ENCODE results near the gene FXN. TPM values are rescaled to one million over a fixed set of nuclear protein-coding genes. Genes with fewer than 3 reads are reported as not detected.

FXN gene
- total RNA-seq, 2 experiments from 2014 or later, result 6.9 to 36.1 TPM

GRCh38 chr9:69118656-69119055 lies 83.1 kb downstream of the FXN start:
- Histone ChIP-seq H2AFZ (ENCODE audit: low read length) (no peak overlapping the region), H3K9me3 (ENCODE audit: low read length) (no peaks in the 10 kb centered on the region), H4K20me1 (ENCODE audit: insufficient read depth, low read length) (no peaks in the 10 kb centered on the region), H3K4me2 (ENCODE audit: low read length) (no peak overlapping the region), H3K4me1 (ENCODE audit: insufficient read depth, low read length, poor library complexity, severe bottlenecking) (peaks cover 19% of the 10 kb centered on the region), H3K27ac (ENCODE audit: low read depth, low read length, poor library complexity, severe bottlenecking) (no peak overlapping the region), H3K36me3 (ENCODE audit: insufficient read depth, low read length) (no peaks in the 10 kb centered on the region), H3K9me2 (ENCODE audit: insufficient read depth, low read length) (no peaks in the 10 kb centered on the region), H3K79me2 (ENCODE audit: insufficient read depth, low read depth, low read length) (no peaks in the 10 kb centered on the region), H3K4me3 (ENCODE audit: low read depth, low read length, poor library complexity, severe bottlenecking) (no peak overlapping the region)
- ChIA-PET POLR2A (no interaction called here), CTCF (ENCODE audit: unreplicated experiment) (no interaction called here)
- intact Hi-C loops (cut with micrococcal nuclease; ENCODE audit: unreplicated experiment), result no loop called here
- DNase-seq (ENCODE audit: low spot score), result no peak
- BruUV-seq (replicated peaks), result no TSS peak
- TF ChIP-seq EZH2phosphoT487 (IDR thresholded peaks at IDR 0.05; ENCODE audit: borderline replicate concordance, low read depth, low read length) (no peak), CTCF (conservative IDR thresholded peaks at IDR 0.05; ENCODE audit: low read length) (no peak)

GRCh38 chr9:69120380-69121154 lies 85.0 kb downstream of the FXN start:
- Histone ChIP-seq H3K27ac (ENCODE audit: low read depth, low read length, poor library complexity, severe bottlenecking) (peak overlapping the region; percentile 36), H3K9me2 (ENCODE audit: insufficient read depth, low read length) (no peaks in the 10 kb centered on the region), H3K79me2 (ENCODE audit: insufficient read depth, low read depth, low read length) (no peaks in the 10 kb centered on the region), H3K9me3 (ENCODE audit: low read length) (no peaks in the 10 kb centered on the region), H3K4me1 (ENCODE audit: insufficient read depth, low read length, poor library complexity, severe bottlenecking) (peaks cover 19% of the 10 kb centered on the region), H2AFZ (ENCODE audit: low read length) (peak overlapping the region; percentile 75), H3K4me2 (ENCODE audit: low read length) (peak overlapping the region; percentile 76), H3K36me3 (ENCODE audit: insufficient read depth, low read length) (no peaks in the 10 kb centered on the region), H4K20me1 (ENCODE audit: insufficient read depth, low read length) (no peaks in the 10 kb centered on the region), H3K4me3 (ENCODE audit: low read depth, low read length, poor library complexity, severe bottlenecking) (peak overlapping the region; percentile 65)
- no TSS peak for BruUV-seq (replicated peaks)
- TF ChIP-seq EZH2phosphoT487 (IDR thresholded peaks at IDR 0.05; ENCODE audit: borderline replicate concordance, low read depth, low read length) (no peak), CTCF (conservative IDR thresholded peaks at IDR 0.05; ENCODE audit: low read length) (no peak)
- ChIA-PET POLR2A (interaction anchor here (0.6 kb wide), 1 partner anchor 58 kb away, joined by 3 read pairs; no protein-coding TSS in a partner anchor), CTCF (ENCODE audit: unreplicated experiment) (interaction anchor here (1.3 kb wide), 1 partner anchor 73 kb away, joined by 3 read pairs; no protein-coding TSS in a partner anchor)
- intact Hi-C loops (cut with micrococcal nuclease; ENCODE audit: unreplicated experiment), result loop anchor here (5.0 kb wide), 3 partner anchors 52 to 72 kb away; partner anchors contain the start of gene TJP2
- peak; percentile 50 for DNase-seq (ENCODE audit: low spot score)
